Motor neuron (in vitro differentiated cells): ENCODE results near the gene SIGLEC9. TPM values are rescaled to one million over a fixed set of nuclear protein-coding genes. Genes with fewer than 3 reads are reported as not detected.

ENCODE experiments used
- ATAC-seq, 8 experiments: fragments of 200-7000 bp; cut with Tn5 transposase; replicated peaks in 6 of 8; 2 replicates each; pipeline ENCODE4 v1.8.0; 2021; ENCODE audit warnings: mild to moderate bottlenecking in 8 of 8, moderate library complexity in 8 of 8
- H3K27ac ChIP-seq, 2 donors: fragments of 250-450 bp; sonication (Bioruptor Pico); 2 replicates each; pipeline ENCODE4 v1.9.0; 2021; ENCODE audit warnings: antibody characterized with exemption in 2 of 2, mild to moderate bottlenecking in 2 of 2, moderate library complexity in 1 of 2
- H3K4me1 ChIP-seq, 2 donors: fragments of 250-450 bp; sonication (Bioruptor Pico); replicated peaks in 1 of 2; 2 replicates each; pipeline ENCODE4 v1.6.1; 2021; ENCODE audit warnings: antibody characterized with exemption in 2 of 2, mild to moderate bottlenecking in 2 of 2, moderate library complexity in 1 of 2
- H3K4me3 ChIP-seq, 5 donors: fragments of 250-450 bp; sonication (Bioruptor Pico); 2 replicates each; pipeline ENCODE4 v1.9.0; 2021; ENCODE audit warnings: antibody characterized with exemption in 5 of 5, mild to moderate bottlenecking in 5 of 5, moderate library complexity in 4 of 5
- whole genome bisulfite sequencing, 10 experiments: fragments of 450-650 bp; shearing (Covaris generic); methylation state at CpG; one replicate each; pipeline ENCODE4 v1.0.0; 2022; 5-methylcytosine and 5-hydroxymethylcytosine counted together
- in situ Hi-C, 9 experiments: fragments of 400-800 bp; cut with MboI; loops; one replicate each; pipeline ENCODE4 v1.15.0; 2021; ENCODE audit warnings: low sequenced_read_pairs in 9 of 9, low pct_unique_long_range_greater_than_20kb in 2 of 9; ENCODE audit not compliant: unreplicated experiment in 9 of 9
- total RNA-seq, 8 experiments: library from RNA; unstranded; fragments of 300-600 nt; gene quantifications; 2 replicates each; pipeline versions ENCODE4 v1.2.3 to v1.2.4, GENCODE V29; 2022

The SIGLEC9 gene
- total RNA-seq, 8 experiments from 2014 or later, result 0.09 to 0.33 (median 0.21) TPM; not detected in 5

DNA sequence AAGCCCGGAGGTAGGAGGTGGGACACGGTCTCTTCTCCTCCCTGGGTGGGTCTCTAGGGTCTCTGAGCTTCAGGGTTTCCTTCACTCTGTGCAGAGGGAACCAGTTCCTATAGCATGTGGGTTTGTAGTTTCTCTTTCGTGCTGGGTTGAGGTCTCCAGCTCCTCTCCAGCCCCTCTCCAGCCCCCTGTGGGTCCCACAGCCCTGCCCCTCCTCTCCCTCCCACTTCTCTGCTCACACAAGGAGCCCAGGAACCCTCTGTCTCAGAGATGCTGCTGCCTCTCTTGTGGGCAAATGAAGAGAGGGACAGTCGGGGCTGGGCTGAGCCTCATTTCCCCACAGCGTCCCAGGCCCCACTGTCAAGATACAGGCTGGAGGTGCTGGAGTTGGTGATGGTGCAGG lies 18.8 kb downstream of the SIGLEC9 start:
- H3K4me1 ChIP-seq, result peaks cover 0 to 2% of the 10 kb centered on the region in 2 donors
- WGBS, 10 experiments, result 82% methylated on average over 2 of the region's 5 CpGs; no CpG with 5 or more reads in 9 of the 10 experiments
- H3K27ac ChIP-seq, result no peak overlapping the region
- in situ Hi-C loops, result no loop called here
- H3K4me3 ChIP-seq, result no peak overlapping the region
- ATAC-seq, result no peak

DNA sequence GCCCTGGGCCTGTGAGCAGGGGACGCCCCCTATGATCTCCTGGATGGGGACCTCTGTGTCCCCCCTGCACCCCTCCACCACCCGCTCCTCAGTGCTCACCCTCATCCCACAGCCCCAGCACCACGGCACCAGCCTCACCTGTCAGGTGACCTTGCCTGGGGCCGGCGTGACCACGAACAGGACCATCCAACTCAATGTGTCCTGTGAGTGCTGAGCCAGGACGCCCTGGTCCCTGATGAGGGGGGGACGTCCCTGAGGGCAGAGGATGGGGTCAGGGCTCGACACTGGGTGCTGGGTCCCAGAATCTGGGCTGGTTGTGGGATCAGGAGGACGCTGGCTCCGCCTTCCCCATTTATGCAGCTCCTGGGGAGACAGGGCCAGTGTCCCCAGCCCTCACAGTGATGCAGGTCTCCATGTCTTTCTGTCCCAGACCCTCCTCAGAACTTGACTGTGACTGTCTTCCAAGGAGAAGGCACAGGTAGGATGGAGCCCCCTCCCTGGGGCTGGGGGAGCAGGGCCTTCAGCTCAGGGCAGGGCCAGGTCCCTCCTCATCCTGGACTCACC lies 19.9 kb downstream of the SIGLEC9 start:
- H3K27ac ChIP-seq, result no peak overlapping the region
- WGBS, 10 experiments, result 0% methylated on average over 1 to 2 of the region's 11 CpGs; no CpG with 5 or more reads in 8 of the 10 experiments
- in situ Hi-C loops, result no loop called here

DNA sequence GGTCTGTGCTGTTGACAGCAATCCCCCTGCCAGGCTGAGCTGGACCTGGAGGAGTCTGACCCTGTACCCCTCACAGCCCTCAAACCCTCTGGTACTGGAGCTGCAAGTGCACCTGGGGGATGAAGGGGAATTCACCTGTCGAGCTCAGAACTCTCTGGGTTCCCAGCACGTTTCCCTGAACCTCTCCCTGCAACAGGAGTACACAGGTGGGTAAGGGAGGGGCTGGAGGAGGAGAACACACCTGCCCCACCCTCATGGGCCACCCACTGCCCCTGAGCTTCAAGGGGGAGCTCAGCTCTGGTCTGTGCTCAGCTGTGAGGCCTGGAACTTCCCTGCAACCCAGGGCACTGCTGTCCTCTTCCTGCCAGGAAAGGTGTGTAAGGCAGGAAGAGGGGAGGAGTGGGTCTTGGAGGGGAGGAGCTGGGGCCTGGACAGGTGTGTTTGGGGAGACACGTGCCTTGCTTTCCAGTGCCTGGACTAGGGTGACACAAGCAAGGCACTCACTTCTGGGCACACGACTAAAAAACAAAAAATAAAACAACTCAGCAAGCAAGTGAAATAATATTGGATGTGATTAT lies 21.3 kb downstream of the SIGLEC9 start:
- ATAC-seq, result no peak
- Histone ChIP-seq H3K4me1 (no peaks in the 10 kb centered on the region), H3K27ac (no peak overlapping the region), H3K4me3 (no peak overlapping the region)
- in situ Hi-C loops, result no loop called here
- WGBS, 10 experiments, result 27 to 100% (median 37%) methylated on average over 1 to 3 of the region's 4 CpGs; no CpG with 5 or more reads in 6 of the 10 experiments

More for the DNA sequence above, 19.9 kb downstream of the SIGLEC9 start:
- Histone ChIP-seq H3K4me1 (peaks cover 0 to 2% of the 10 kb centered on the region in 2 donors), H3K4me3 (no peak overlapping the region)
- ATAC-seq, result no peak

DNA sequence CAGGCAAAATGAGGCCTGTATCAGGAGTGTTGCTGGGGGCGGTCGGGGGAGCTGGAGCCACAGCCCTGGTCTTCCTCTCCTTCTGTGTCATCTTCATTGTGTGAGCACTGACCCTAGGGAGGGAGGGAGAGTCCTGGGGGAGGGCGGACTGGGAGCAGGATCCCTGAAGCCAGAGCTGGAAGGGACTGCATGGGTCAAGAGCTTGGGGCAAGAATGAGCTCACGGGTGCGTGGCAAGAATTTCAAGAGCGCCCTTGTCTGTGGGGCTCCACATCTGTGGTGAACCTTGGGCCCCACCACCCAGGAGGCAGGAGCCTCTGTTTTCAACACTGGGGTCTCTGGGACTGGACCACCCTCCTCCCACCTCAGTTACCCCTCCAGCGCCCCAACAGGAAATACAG lies 22.0 kb downstream of the SIGLEC9 start:
- Histone ChIP-seq H3K4me3 (no peak overlapping the region), H3K4me1 (no peaks in the 10 kb centered on the region), H3K27ac (no peak overlapping the region)
- WGBS, 10 experiments, result no CpG with 5 or more reads among the region's 7 CpGs
- ATAC-seq, result no peak
- in situ Hi-C loops, result no loop called here

DNA sequence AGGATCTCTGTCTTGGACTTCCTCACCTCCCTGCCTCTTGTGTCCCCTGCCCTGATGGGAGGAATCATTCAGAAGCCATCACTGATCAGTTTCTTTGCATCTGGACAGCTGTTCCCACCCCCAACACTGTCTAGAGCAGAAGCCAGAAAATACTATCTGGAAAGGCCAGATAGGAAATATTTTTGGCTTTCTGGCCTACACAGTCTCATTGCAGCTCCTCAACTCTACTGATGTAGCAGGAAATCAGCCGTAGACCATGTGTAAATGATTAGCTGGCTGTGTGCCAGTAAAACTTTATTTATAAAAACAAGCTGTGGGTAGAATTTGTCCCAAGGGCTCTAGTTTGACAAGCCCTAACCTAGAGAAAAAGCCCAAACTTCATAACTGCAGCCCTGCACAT lies 23.0 kb downstream of the SIGLEC9 start:
- no peak overlapping the region for H3K27ac ChIP-seq
- 0 to 29% methylated on average over 1 of the region's 1 CpG; no CpG with 5 or more reads in 8 of the 10 experiments for WGBS, 10 experiments
- no peak for ATAC-seq
- no peaks in the 10 kb centered on the region for H3K4me1 ChIP-seq
- H3K4me3 ChIP-seq, result no peak overlapping the region
- in situ Hi-C loops, result no loop called here

DNA sequence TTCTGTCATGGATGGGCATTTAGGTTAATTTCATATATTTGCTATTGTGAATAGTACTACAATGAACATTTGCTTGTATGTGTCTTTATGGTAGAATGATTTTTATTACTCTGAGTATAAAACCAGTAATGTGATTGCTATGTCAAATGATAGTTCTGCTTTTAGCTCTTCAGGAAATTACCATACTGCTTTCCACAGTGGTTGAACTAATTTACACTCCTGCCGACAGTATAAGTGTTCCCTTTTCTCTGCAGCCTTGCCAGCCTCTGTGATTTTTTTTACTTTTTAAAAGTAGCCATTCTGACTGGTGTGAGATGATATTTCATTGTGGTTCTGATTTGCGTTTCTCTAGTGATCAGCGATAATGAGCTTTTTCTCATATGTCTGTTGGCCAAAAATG lies 23.9 kb downstream of the SIGLEC9 start:
- Histone ChIP-seq H3K4me1 (no peaks in the 10 kb centered on the region), H3K4me3 (no peak overlapping the region), H3K27ac (no peak overlapping the region)
- WGBS, 10 experiments, result 17 to 100% (median 63%) methylated on average over 1 to 3 of the region's 3 CpGs; no CpG with 5 or more reads in 1 of the 10 experiments
- no peak for ATAC-seq
- in situ Hi-C loops, result no loop called here

DNA sequence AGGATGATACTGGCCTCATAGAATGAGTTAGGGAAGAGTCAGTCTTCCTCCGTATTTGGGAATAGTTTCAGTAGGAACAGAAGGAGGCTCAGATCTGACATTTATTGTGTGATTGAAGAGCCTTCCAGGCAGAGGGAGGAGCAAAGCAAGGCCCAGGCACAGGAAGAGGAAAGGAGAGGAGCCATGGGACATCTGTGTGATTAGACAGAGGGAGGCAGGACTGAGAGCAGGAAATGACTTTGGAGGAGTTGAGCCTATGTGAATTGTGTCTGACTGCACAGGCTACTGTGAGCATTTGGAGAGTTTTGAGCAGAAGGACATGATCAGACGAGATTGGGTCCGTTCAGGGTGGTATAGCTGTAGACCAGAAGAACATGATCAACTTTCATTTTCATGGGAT lies 25.9 kb downstream of the SIGLEC9 start:
- ATAC-seq, result no peak
- H3K4me1 ChIP-seq, result no peaks in the 10 kb centered on the region
- WGBS, 10 experiments, result 0 to 76% (median 0%) methylated on average over 1 to 3 of the region's 3 CpGs; no CpG with 5 or more reads in 3 of the 10 experiments
- in situ Hi-C loops, result loop anchor here in 2 of 9 experiments (10.0 to 25.0 kb wide), 2 partner anchors 104 to 112 kb away; partner anchors contain the start of gene SIGLECL1 (in 2 of the 2)
- H3K4me3 ChIP-seq, result no peak overlapping the region
- no peak overlapping the region for H3K27ac ChIP-seq

DNA sequence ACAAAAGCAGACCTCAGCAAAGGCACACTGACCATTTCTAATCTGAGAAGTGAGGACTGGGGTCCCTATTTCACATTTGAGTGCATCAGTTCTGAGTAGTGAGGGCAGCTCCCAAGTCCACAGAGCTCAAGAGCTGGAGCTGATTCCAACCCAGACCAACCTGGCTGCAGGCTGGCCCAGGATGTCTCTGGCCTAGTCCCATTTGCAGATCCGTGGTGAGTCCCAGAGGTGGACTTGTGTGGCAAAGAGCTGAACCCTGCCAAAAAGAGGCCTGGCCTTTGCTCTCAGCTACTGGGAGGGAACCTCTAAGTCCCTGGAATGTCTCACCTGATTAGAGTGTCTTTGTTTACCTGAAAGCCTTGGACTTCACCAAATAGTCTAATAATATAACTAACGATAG lies 32.0 kb downstream of the SIGLEC9 start:
- WGBS, 10 experiments, result 0 to 83% (median 40%) methylated on average over 1 to 2 of the region's 2 CpGs; no CpG with 5 or more reads in 6 of the 10 experiments
- ATAC-seq, result no peak
- no peak overlapping the region for H3K4me3 ChIP-seq
- H3K27ac ChIP-seq, result no peak overlapping the region
- in situ Hi-C loops, result loop anchor here in 2 of 9 experiments (10.0 to 25.0 kb wide), 2 partner anchors 98 to 106 kb away; partner anchors contain the start of gene SIGLECL1 (in 2 of the 2)
- H3K4me1 ChIP-seq, result no peaks in the 10 kb centered on the region

DNA sequence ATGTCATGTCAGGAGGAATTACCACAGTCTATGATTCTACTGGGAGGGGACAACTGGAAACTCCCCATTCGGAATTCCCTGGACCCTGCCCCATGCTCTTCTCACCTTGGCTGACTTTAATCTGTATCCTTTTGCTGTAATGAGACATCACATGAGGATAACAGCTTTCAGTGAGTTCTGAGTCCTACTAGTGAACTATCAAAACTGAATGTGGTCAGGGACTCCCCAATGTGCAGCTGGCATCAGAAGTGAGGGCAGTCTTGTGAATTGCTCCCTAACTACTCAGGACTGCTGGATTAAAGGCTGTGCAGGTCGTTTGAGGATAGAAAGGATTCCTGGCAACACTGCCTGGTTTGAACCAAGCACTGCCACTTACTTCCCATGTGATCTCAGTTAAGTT lies 32.6 kb downstream of the SIGLEC9 start:
- Histone ChIP-seq H3K4me3 (no peak overlapping the region), H3K4me1 (no peaks in the 10 kb centered on the region), H3K27ac (no peak overlapping the region)
- WGBS, 10 experiments, result 0 to 50% (median 0%) methylated on average over 1 to 2 of the region's 2 CpGs; no CpG with 5 or more reads in 7 of the 10 experiments
- in situ Hi-C loops, result loop anchor here in 2 of 9 experiments (10.0 to 25.0 kb wide), 2 partner anchors 98 to 105 kb away; partner anchors contain the start of gene SIGLECL1 (in 2 of the 2)
- ATAC-seq, result no peak

DNA sequence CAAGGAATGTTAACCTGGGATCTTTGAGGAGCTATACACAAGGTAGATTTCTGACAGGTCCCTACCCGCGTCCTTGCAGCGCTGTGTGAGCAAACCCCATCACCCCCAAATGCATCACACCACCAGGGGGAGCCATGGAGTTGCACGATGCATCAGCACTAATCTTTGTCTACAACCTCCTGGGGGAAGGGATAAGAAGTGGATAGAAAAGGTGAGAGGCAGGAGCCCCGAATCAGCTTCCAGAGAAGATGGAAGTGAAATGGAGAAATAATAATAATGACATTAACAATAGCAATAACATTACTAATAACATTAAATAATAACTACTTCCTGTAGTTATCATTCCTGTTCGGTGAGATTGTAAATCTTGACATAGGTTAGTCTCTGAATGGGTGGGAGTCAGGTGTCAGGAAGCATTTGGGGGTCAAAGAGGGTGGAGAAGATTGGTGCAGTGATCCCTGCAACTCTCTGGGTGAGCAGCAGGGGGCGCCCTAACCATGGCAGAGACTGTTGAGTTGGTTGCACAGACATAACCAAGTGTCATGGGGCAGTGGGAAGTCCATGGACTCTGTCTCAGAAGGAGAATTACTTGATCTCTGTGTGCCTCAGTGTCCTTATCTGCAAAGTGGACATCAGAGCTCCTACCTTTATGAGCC lies 33.9 kb downstream of the SIGLEC9 start:
- in situ Hi-C loops, result loop anchor here in 2 of 9 experiments (10.0 to 25.0 kb wide), 2 partner anchors 96 to 104 kb away; partner anchors contain the start of gene SIGLECL1 (in 2 of the 2)
- WGBS, 10 experiments, result 20 to 70% (median 38%) methylated on average over 2 to 7 of the region's 7 CpGs; no CpG with 5 or more reads in 1 of the 10 experiments
- Histone ChIP-seq H3K4me1 (no peaks in the 10 kb centered on the region), H3K27ac (no peak overlapping the region), H3K4me3 (no peak overlapping the region)
- ATAC-seq, result peak in 3 of 8 experiments; percentile 52 to 75 (median 70)

DNA sequence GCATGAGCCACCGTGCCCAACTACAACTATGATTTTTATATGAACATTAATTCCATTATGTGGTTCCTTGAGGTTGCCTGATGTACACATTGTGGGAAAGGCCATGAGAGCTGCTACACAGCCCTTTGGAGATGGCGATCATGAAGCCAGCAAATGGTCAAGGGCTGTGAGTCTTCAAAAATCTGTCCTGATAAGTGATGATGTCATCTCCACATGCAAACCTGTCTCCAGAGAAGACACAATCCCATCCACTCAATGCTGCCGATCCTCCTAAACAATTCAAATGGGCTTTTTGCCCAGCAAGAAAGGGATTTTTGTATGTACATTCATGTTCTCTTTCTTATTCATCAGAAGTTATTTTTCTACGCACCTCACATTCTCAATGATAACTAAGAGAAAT lies 35.0 kb downstream of the SIGLEC9 start:
- no peaks in the 10 kb centered on the region for H3K4me1 ChIP-seq
- H3K27ac ChIP-seq, result no peak overlapping the region
- no peak overlapping the region for H3K4me3 ChIP-seq
- WGBS, 10 experiments, result 31 to 100% (median 78%) methylated on average over 1 to 3 of the region's 4 CpGs
- ATAC-seq, result no peak
- in situ Hi-C loops, result loop anchor here in 2 of 9 experiments (10.0 to 25.0 kb wide), 2 partner anchors 95 to 103 kb away; partner anchors contain the start of gene SIGLECL1 (in 2 of the 2)

DNA sequence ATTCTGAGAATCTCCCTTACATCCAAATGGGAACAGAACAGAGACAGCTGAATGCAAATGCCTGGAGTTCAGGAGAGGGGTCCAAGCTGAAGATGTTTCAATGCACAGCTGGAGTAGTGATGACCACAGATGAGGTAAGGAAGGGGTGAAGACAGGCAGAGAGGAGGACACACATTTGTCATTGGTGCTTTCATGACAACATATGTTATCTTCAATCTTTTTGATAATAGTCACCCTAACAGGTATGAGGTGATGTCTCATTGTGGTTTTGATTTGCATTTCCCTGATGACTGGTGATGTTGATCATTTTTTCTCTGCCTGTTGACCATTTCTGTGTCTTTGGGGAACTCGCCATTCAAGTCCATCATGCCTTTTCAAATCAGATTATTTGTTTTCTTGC lies 36.6 kb downstream of the SIGLEC9 start:
- ATAC-seq, result no peak
- H3K4me1 ChIP-seq, result no peaks in the 10 kb centered on the region
- H3K4me3 ChIP-seq, result no peak overlapping the region
- in situ Hi-C loops, result loop anchor here in 1 of 9 experiments (25.0 kb wide), 1 partner anchor 101 kb away; the partner anchor contains the start of gene SIGLECL1
- H3K27ac ChIP-seq, result no peak overlapping the region
- WGBS, 10 experiments, result 0 to 83% (median 40%) methylated on average over 1 of the region's 1 CpG; no CpG with 5 or more reads in 2 of the 10 experiments
